BE2C (cell line): ENCODE measurements around the gene KIAA1671.

Experiments used
- DNase-seq: peaks from one replicate; pipeline ENCODE4 v3.0.0-alpha.2; 2020
- H3K27me3 ChIP-seq: fragments of 250-450 bp; sonication (Bioruptor Pico); 2 replicates; pipeline ENCODE4 v1.5.1; 2020; ENCODE audit warnings: mild to moderate bottlenecking
- H3K36me3 ChIP-seq: fragments of 250-450 bp; sonication (Bioruptor Pico); 2 replicates; pipeline ENCODE4 v1.5.1; 2020; ENCODE audit warnings: mild to moderate bottlenecking
- H3K4me1 ChIP-seq: fragments of 250-450 bp; sonication (Bioruptor Pico); 2 replicates; pipeline ENCODE4 v1.5.1; 2020
- H3K4me3 ChIP-seq: 2 replicates; pipeline ENCODE4 v1.5.1; 2011; ENCODE audit warnings: low read depth, low read length
- H3K9me3 ChIP-seq: fragments of 250-450 bp; sonication (Bioruptor Pico); 2 replicates; pipeline ENCODE4 v1.5.1; 2020
- CTCF ChIP-seq: IDR thresholded peaks from 2 replicates; pipeline ENCODE4 v1.5.1; 2012; ENCODE audit warnings: mild to moderate bottlenecking, low read depth, low read length

KIAA1671 gene

GRCh38 chr22:24954856-24955255, 2.3 kb downstream of the KIAA1671 start:
- Histone ChIP-seq H3K4me3 (no peak overlapping the region), H3K27me3 (no peaks in the 10 kb centered on the region; the same call in 1 of the 2 replicates), H3K36me3 (no peaks in the 10 kb centered on the region), H3K4me1 (no peaks in the 10 kb centered on the region; the same call in 1 of the 2 replicates), H3K9me3 (no peaks in the 10 kb centered on the region)
- TF ChIP-seq CTCF: no peak
- DNase-seq: no peak

- no peaks in the 10 kb centered on the region; the same call in 1 of the 2 replicates for H3K4me1 ChIP-seq
- no peak overlapping the region for H3K4me3 ChIP-seq
- no peak for TF ChIP-seq CTCF
- H3K27me3 ChIP-seq: no peaks in the 10 kb centered on the region; the same call in 1 of the 2 replicates
- H3K36me3 ChIP-seq: no peaks in the 10 kb centered on the region
- no peak for DNase-seq
- no peaks in the 10 kb centered on the region for H3K9me3 ChIP-seq
These were observed 4.5 kb downstream of the KIAA1671 start for GRCh38 chr22:24957043-24957442.

- Histone ChIP-seq H3K4me3 (no peak overlapping the region), H3K36me3 (no peaks in the 10 kb centered on the region), H3K9me3 (no peaks in the 10 kb centered on the region), H3K27me3 (no peaks in the 10 kb centered on the region), H3K4me1 (no peaks in the 10 kb centered on the region)
- no peak for DNase-seq
- TF ChIP-seq CTCF: no peak
These were observed 8.8 kb downstream of the KIAA1671 start for GRCh38 chr22:24961217-24961844.

- Histone ChIP-seq H3K27me3 (no peaks in the 10 kb centered on the region), H3K4me3 (no peak overlapping the region), H3K9me3 (no peaks in the 10 kb centered on the region), H3K4me1 (no peaks in the 10 kb centered on the region), H3K36me3 (no peaks in the 10 kb centered on the region)
- TF ChIP-seq CTCF: no peak
- no peak for DNase-seq
These were observed 9.6 kb downstream of the KIAA1671 start for GRCh38 chr22:24962094-24962493.

GRCh38 chr22:24962835-24963234, 10.3 kb downstream of the KIAA1671 start:
- Histone ChIP-seq H3K4me1 (no peaks in the 10 kb centered on the region), H3K4me3 (no peak overlapping the region), H3K9me3 (no peaks in the 10 kb centered on the region), H3K36me3 (no peaks in the 10 kb centered on the region), H3K27me3 (no peaks in the 10 kb centered on the region)
- no peak for TF ChIP-seq CTCF
- DNase-seq: no peak

- Histone ChIP-seq H3K4me1 (peaks cover 7% of the 10 kb centered on the region; the same call in 1 of the 2 replicates), H3K4me3 (no peak overlapping the region), H3K36me3 (no peaks in the 10 kb centered on the region), H3K9me3 (no peaks in the 10 kb centered on the region), H3K27me3 (no peaks in the 10 kb centered on the region)
- no peak for TF ChIP-seq CTCF
- no peak for DNase-seq
These were observed 11.9 kb downstream of the KIAA1671 start for GRCh38 chr22:24964441-24964840.
